Measurements from ENCODE around the gene SBF2. TPM values are rescaled to one million over a fixed set of nuclear protein-coding genes. Genes with fewer than 3 reads are reported as not detected.

SBF2 gene
- total RNA-seq, 1 donor from 2014 or later: 44.9 TPM

DNA sequence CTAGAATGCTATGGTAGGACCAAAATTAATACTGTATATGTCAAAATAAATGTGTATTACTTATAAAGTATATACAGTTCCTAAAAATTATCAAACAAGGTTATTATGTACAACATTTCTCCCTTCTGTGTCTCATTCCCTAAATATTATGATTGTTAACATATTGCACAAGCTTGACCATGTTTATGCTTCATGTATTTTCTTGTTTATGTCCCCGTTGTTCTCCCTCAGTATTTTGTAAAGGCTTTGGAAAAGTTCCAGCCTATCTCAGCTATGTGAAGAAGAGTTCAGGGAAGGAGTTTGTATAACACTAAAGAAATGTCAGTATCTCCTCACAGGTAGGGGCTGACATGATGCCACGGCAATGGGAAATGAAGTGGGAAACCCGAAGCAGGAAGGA lies 30.5 kb upstream of the SBF2 start:
- peaks cover 51% of the 10 kb centered on the region for H3K4me1 Mint-ChIP-seq (ENCODE audit: low read depth)
- DNase-seq (ENCODE audit: low spot score, unreplicated experiment): no peak
- no peaks in the 10 kb centered on the region for H3K36me3 Mint-ChIP-seq (ENCODE audit: insufficient read depth)
- no peaks in the 10 kb centered on the region for H3K27me3 Mint-ChIP-seq
- H3K9me3 Mint-ChIP-seq (ENCODE audit: low read depth): no peaks in the 10 kb centered on the region
- TF ChIP-seq, protein P1, sequence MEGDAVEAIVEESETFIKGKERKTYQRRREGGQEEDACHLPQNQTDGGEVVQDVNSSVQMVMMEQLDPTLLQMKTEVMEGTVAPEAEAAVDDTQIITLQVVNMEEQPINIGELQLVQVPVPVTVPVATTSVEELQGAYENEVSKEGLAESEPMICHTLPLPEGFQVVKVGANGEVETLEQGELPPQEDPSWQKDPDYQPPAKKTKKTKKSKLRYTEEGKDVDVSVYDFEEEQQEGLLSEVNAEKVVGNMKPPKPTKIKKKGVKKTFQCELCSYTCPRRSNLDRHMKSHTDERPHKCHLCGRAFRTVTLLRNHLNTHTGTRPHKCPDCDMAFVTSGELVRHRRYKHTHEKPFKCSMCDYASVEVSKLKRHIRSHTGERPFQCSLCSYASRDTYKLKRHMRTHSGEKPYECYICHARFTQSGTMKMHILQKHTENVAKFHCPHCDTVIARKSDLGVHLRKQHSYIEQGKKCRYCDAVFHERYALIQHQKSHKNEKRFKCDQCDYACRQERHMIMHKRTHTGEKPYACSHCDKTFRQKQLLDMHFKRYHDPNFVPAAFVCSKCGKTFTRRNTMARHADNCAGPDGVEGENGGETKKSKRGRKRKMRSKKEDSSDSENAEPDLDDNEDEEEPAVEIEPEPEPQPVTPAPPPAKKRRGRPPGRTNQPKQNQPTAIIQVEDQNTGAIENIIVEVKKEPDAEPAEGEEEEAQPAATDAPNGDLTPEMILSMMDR (IDR thresholded peaks at IDR 0.05; ENCODE audit: unreplicated experiment): no peak
- H3K4me3 Mint-ChIP-seq (ENCODE audit: low read depth): no peak overlapping the region
- H3K27ac Mint-ChIP-seq: no peak overlapping the region

DNA sequence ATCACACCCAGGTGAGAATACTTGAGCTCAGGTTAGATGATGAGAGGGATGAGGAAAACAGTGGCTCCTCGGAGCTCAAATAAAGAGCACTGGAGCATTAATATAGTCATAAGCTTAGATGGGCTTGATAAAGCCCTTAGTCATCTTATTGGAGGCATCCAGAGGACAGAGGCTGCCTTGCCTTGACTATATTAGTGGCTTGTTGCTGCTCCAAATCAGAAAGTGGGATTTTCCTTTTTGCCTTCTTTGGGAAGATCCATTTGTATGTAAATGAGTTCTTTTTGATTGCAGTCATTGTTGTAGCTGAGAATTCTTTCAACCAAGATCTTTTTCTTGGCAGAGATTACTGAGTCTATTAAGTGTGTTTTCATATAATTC lies 29.8 kb upstream of the SBF2 start:
- Mint-ChIP-seq H3K27ac (peak overlapping the region; percentile 82), H3K27me3 (no peaks in the 10 kb centered on the region), H3K9me3 (ENCODE audit: low read depth) (no peaks in the 10 kb centered on the region), H3K4me3 (ENCODE audit: low read depth) (no peak overlapping the region), H3K36me3 (ENCODE audit: insufficient read depth) (no peaks in the 10 kb centered on the region), H3K4me1 (ENCODE audit: low read depth) (peaks cover 46% of the 10 kb centered on the region)
- TF ChIP-seq, protein P1 (IDR thresholded peaks at IDR 0.05; ENCODE audit: unreplicated experiment): no peak
- no peak for DNase-seq (ENCODE audit: low spot score, unreplicated experiment)

DNA sequence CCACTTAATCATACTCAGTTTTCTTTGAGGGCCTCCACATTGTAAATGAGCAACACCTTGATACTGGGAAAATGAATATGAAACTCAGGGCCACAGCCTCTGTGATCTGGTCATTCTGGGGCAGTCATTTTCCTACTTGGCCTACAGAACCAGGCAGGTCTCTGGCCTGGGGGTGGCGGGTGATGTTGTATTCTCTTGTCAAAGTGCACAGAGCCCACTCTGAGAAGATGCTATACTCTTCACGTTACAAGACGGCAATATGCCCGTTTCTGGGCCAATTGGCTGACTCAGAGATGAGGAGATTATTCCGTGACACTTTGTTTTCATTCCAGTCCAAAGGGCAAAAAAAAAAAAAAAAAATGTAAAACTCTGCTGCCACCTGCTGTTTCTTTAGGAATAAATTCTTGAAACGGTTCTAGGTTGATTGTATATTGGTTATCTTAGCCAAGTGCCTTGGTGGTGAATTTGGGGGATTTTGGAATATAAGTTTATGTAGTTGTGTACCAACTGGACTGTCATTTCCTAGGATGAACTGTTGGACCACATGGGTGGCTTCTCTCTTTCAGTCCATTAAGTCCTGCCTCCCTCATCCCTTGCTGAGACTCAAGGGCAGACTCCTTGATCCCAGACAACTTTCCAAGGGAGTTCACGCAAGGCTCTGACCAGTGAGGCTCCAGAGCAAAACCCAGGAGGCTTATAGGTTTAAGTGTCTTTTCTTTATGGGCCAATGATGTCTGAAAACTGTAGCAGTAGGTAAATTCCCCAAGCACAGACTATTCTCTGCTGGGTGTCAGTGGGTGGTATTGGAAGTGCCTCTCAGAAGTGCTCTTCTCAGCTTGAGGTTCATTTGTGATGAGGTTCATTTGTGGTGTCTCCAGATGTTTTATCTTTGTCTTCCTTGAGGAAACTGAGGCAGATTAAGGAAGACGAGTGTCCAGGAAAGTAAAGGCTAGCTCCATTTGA lies 29.1 kb upstream of the SBF2 start:
- Mint-ChIP-seq H3K27me3 (no peaks in the 10 kb centered on the region), H3K9me3 (ENCODE audit: low read depth) (no peaks in the 10 kb centered on the region), H3K27ac (peak overlapping the region; percentile 82), H3K4me3 (ENCODE audit: low read depth) (no peak overlapping the region), H3K36me3 (ENCODE audit: insufficient read depth) (no peaks in the 10 kb centered on the region), H3K4me1 (ENCODE audit: low read depth) (peaks cover 40% of the 10 kb centered on the region)
- TF ChIP-seq, protein P1 (IDR thresholded peaks at IDR 0.05; ENCODE audit: unreplicated experiment): peak; percentile 66
- DNase-seq (ENCODE audit: low spot score, unreplicated experiment): no peak

DNA sequence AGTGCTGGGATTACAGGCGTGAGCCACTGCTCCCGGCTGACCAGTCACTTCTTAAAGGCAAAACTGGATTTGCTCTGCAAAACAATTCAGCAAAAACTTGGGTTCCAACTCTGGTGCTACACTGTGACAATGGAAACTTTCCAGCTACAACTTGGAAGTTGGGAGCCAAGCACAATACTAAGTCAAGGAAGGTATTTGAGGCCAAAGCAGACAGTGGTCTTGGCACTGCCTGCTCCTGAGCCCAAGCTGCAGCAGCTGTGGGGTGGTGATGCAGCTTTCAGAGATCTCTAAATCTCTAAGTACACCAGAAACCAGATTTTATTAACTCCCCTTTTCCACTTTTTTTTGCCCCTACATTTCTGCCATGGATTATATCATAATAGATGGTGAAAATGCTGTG lies 28.4 kb upstream of the SBF2 start:
- peaks cover 38% of the 10 kb centered on the region for H3K4me1 Mint-ChIP-seq (ENCODE audit: low read depth)
- no peaks in the 10 kb centered on the region for H3K27me3 Mint-ChIP-seq
- TF ChIP-seq, protein P1 (IDR thresholded peaks at IDR 0.05; ENCODE audit: unreplicated experiment): no peak

DNA sequence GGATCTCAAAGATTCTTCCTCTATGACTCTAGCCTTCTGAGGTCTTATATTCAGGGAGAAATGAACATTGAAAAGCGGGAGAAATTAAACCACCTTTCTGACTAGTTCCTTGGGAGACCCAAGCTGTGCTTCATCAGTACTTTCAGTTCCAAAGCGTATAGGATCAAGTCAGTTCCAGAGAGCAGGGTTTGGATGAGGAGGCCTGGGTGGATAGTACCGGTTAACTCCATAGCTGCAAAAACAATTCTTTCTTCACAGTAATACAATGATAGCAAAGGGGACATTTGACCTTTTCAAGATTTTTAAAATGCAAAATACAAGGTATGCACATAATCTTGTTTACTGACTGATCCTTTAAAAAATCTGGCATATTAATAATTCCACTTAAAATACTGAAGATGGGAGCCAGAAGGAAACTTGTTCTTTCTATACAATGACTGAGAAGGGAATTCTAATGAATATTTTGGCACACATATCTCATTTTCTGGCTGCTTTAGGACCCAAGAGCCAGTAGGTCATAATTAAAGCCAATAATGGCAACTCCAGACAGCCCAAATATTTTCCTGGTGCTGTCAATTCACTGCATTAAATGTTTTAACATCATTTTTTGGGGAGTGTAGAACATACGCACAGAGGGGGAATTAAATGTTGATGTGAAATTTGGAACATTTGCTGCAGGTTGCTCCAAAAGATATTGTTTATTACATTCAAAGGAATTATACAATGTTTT lies 26.9 kb upstream of the SBF2 start:
- Mint-ChIP-seq H3K4me3 (ENCODE audit: low read depth) (no peak overlapping the region), H3K9me3 (ENCODE audit: low read depth) (no peaks in the 10 kb centered on the region), H3K27me3 (no peaks in the 10 kb centered on the region), H3K4me1 (ENCODE audit: low read depth) (peaks cover 33% of the 10 kb centered on the region), H3K36me3 (ENCODE audit: insufficient read depth) (no peaks in the 10 kb centered on the region), H3K27ac (no peak overlapping the region)
- TF ChIP-seq, protein P1 (IDR thresholded peaks at IDR 0.05; ENCODE audit: unreplicated experiment): no peak
- DNase-seq (ENCODE audit: low spot score, unreplicated experiment): no peak

More for the DNA sequence above, 28.4 kb upstream of the SBF2 start:
- no peak for DNase-seq (ENCODE audit: low spot score, unreplicated experiment)
- Mint-ChIP-seq H3K36me3 (ENCODE audit: insufficient read depth) (no peaks in the 10 kb centered on the region), H3K9me3 (ENCODE audit: low read depth) (no peaks in the 10 kb centered on the region), H3K27ac (peak overlapping the region; percentile 79), H3K4me3 (ENCODE audit: low read depth) (no peak overlapping the region)
